ENCODE data around the gene ELMOD3.
"Not testable (repeated sequence)": the region's sequence is repeated elsewhere in the genome, so short reads cannot be mapped to it uniquely, and the experiment has no call there.

Gene ELMOD3

GRCh38 chr2:85400541-85401463 lies 46.2 kb downstream of the ELMOD3 start:
- no peak for DNase-seq (ENCODE audit: low read depth in 2 of 2)

DNA sequence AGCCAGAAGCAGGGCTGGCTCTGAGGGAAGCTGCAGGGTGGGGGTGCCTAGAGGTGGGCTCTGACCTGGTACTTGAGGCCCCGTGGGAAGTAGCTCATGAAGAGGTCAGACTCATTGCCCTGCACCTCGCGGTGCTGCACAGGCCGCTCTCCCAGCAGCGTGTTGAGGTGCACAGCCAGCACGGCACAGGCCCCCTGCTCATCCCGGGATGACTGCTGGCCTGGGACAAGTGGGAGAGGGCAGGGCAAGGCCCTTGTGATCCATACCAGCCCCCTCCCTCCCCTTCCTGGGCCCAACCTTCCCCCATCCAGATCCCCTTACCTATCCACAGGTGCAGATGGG lies 46.9 kb downstream of the ELMOD3 start:
- DNase-seq (ENCODE audit: low read depth in 2 of 2) = no peak

DNA sequence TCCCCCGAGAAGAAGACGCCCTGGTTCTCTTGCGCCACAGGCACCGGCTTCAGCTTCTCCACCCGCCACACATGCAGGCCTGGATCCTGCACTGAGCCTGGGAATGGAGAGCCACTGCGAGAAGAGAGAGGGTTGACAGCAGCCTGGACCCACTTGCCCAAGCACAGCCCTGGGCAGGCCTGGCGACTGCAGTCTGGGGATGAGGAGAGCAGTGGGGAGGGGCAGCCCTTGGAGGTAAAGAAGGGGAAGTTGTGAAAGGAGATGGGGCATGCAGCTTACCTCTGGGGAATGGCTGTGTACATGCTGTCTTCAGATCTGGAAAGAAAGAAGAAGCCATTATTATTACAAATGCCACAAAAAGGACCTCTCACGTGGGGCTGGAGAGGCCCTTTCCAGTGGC lies 47.3 kb downstream of the ELMOD3 start:
- DNase-seq (ENCODE audit: low read depth in 2 of 2) = no peak

DNA sequence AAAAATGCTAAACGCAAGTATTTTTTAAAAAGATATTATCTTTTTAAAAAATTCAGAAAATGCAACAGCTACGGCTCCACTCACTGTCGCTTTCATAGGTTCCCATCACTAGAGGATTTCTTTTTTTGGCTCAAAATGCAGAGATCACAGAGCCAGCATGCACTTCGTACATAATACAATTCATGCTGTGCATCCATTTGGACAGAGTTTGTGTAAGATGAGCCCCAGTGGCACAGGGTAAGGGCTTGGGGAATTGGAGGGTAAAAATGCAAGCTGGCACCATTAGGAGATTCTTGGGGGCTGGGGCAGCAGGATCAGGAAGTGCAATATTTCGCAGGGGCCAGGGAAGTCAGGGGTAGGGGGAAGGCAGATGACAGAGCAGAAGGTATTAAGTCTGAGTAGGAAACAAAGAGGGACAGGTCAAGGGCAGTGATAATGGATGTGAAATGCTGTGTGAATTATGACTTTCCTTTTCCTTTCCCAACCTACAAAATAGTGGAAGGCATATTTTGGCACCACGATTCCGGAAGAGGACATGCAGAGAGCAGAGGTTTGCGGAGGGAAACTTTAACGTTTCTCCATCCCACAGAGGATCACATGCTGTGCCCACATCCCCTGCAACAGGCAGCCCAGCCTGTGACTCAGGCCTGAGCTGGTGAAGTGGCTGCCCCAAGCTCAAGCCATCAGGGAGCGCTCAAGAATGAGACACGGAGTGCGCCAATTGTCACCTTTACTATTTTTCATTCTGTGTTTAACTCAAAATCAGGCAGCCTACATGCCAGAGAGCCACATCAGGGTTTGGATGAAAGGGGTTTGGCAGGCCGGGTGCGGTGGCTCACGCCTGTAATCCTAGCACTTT lies 50.9 kb downstream of the ELMOD3 start:
- peak; percentile 44 to 58 for DNase-seq (ENCODE audit: low read depth in 2 of 2)

DNA sequence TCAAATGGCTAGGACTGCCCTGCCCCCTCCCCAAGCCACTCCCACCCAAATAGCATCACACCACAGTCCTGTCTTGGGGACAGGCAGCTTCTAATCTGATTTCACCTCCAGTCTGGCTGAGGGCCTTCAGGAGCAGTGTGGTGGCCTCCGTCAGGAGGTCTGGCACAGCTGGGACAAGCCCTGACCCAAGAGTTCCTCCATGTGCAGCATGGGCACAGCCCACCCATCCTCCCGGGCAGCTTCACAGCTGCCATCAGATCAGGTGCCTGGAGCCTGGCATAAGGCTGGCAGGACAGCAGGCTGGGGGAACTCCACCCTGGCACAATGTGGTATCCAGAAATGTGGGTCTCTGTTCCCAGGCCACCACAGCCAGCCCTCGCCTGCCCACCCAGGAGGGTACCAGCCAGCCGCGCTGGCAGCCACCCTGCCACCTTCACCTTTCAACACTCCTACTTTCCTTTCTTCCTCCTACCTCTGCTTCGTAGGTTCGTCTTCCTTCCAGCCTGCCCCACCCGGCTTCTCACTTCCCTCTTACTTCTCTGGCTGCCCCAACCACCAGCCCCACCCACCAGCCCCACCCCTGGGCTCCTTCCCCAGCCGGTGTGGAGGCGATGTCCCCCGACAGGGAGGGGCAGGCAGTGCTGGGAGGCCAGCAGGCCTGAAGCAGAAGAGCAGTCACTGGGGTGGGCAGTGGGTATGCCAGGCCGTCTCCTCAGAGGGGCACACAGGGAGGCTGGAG lies 55.4 kb downstream of the ELMOD3 start, which contains the start of gene CAPG:
TSS of gene CAPG (minus strand) at position 522 of the 739 bp plus-strand sequence. CDS start 8,221 bp downstream, outside the sequence.
- DNase-seq (ENCODE audit: low read depth in 2 of 2) = peak in 1 of 2 donors; percentile 13

- no peak for DNase-seq (ENCODE audit: low read depth in 2 of 2)
These were observed 56.2 kb downstream of the ELMOD3 start for GRCh38 chr2:85410584-85411404.

DNA sequence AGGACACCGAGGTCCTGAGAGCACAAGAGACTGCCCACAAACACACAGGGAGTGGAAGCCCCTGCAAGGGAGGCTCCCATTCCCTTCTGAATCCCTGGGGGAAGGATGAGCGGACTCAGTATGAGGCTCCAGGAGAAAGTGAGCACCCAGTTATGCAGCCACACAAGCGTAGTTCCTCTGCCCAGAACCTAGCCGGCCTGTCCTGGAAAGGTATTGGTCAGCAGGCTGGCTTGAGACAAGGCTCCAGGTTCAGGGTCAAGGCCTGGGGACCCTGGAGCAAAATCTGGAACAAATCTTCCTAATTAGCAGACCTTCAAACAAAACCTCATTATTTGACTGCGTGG lies 56.8 kb downstream of the ELMOD3 start:
- DNase-seq (ENCODE audit: low read depth in 2 of 2) = no peak

- peak in 1 of 2 donors; percentile 19 for DNase-seq (ENCODE audit: low read depth in 2 of 2)
These were observed 59.2 kb downstream of the ELMOD3 start for GRCh38 chr2:85413592-85414420.

- DNase-seq (ENCODE audit: low read depth in 2 of 2) = not testable (repeated sequence)
These were observed 59.8 kb downstream of the ELMOD3 start for GRCh38 chr2:85414421-85414759.

GRCh38 chr2:85414761-85415553 lies 60.4 kb downstream of the ELMOD3 start:
- no peak for DNase-seq (ENCODE audit: low read depth in 2 of 2)

DNA sequence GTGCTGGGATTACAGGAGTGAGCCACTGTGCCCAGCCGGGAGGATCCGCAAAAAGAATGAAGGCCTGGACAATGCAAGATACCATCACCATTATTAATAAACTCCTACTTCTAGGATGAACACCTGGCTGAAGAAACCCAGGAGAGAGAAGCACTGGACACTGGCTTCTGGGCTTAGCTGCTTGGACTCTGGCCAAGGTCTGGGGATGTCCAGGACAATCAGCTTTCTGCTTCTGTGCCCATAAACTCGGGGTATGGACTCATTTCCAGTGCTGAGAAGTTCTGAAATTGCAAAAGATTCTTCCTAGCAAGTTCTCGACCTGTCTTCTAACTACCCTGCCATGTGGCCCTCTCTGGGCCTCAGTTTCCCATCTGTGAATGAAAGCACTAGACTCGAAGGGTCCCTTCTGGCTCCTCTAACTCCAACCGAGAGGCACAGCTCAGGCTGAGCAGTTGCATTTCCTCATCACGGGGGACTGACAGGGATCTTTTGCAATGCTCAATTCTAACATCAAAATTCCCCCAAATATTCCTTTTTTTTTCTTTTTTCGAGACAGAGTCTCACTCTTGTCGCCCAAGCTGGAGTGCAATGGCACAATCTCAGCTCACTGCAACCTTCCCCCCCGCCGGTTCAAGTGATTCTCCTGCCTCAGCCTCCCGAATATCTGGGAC lies 61.5 kb downstream of the ELMOD3 start:
- no peak for DNase-seq (ENCODE audit: low read depth in 2 of 2)

GRCh38 chr2:85418132-85419008 lies 63.8 kb downstream of the ELMOD3 start, which contains the start of gene SH2D6:
Gene SH2D6, plus strand, starts transcription at chr2:85418714. Its CDS starts 10,752 bp downstream, at chr2:85429466.
- peak; percentile 64 for DNase-seq (ENCODE audit: low read depth in 2 of 2)

DNA sequence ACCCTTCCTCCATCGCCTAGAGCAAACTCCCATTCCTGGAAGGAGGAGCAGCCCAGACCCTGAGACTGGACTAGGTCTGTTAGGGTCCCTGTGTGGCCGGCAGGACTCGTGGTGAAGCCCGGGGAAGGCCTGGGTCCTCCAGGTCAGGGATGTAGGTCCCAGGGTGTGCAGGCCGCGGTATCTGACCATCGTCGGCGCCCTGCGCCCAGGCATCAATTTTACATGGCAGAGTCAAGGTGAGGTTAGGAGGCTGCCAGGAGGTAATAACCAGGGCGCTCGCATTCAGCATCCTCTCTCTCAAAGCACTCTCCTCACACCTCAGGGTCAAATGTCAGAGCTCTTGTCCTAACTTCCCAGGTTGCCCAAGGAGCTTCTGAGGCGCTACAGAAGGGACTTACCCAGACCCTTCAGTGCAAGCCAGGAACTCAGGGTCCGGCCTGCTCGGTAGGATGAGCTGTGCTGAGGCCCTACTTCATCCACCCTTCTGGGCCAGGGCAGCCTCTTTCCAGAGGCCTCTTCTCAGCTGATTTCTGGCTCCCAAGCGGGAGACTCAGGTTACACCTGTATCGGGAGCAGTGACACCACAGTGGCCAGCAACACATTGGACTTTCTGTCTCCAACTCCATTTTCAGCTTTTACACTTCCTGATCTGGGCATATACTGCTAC lies 64.6 kb downstream of the ELMOD3 start:
- DNase-seq (ENCODE audit: low read depth in 2 of 2) = no peak

DNA sequence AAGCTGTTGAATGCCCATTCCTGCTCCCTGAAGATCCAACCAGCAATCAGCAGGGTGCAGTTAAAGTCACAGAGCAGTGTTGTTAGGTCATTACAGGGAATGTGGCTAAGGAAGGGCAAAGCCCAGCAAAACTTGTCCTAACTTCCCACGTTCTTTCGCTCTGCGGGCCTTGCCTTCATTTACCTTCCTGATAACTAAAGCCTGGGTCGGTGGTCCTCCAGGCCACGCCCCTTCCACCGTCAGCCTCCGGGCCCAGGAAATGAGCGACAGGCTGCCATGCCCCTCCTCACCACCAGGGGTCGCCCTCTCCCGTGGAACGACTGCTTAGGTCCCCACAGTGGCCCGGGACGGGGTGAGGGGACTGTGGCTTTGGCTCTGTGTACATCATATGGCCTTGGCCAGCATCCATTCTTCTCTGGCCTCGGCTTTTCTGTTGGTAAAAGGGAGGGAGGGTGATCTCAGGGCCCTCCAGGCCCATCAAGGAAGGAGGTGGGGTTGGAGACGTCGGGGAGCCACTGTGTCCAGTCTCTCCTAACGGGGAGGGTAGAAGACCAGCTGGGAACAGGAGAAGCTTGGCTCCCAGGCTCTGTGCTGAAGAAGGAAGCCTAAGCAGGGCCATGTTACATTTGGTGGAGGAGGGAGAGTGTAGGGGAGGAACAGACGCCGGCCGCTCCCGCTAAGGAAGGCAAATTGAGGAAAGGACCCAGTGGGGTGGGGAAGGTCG lies 66.1 kb downstream of the ELMOD3 start:
- DNase-seq (ENCODE audit: low read depth in 2 of 2) = peak; percentile 75 to 85

DNA sequence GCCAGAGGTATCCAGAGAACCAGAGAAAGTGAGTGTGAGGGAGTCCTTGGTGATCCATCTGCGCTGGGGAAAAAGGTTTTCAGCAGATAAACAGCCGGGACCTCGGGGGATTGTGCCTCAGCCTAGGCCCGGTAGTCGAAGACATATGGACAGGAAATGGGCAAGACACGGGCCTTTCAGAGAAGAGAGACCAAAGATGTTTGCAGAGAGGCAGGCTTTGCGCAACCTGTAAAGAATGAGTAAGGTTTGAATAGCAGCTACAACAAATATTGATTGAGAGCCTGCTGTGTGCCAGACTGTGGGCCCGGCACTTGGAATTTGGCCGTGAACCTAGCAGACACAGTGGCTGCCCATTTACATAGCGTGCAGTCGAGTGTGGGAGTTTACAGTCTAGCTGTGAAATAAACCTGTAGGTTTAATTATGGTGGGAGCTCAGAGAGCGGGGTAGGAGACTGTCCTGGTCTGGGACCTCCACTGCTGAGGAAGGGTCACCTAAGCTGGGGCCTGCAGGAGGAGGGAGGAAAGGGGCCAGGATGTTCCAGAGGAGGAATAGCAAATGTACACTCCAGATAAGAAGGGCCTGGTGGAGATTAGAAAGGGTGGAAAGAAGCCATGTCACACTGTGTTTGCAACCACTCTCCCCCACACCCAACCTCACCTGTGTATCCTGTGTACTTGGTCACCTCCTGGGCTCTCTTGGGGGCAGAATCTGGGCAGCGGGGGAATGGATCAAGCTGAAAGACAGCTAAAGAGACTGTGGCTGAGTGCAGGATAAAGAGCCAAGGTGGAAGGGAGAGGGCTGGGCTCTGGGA lies 66.9 kb downstream of the ELMOD3 start:
- DNase-seq (ENCODE audit: low read depth in 2 of 2) = no peak

GRCh38 chr2:85422072-85422457 lies 67.5 kb downstream of the ELMOD3 start:
- DNase-seq (ENCODE audit: low read depth in 2 of 2) = no peak

Data from activated CD8-positive, alpha-beta memory T cell treated with anti-CD3 and anti-CD28 coated beads for 4 hours (primary cell).